ENCODE results near the gene CEP83. TPM values are rescaled to one million over a fixed set of nuclear protein-coding genes. Genes with fewer than 3 reads are reported as not detected.
A peak's percentile ranks its signal among the peaks of the same experiment; 100 is the strongest.
"Not testable (repeated sequence)": the region's sequence is repeated elsewhere in the genome, so short reads cannot be mapped to it uniquely, and the experiment has no call there.

CEP83 gene
- total RNA-seq, 4 donors from 2014 or later, result 7.9 to 25.9 (median 11.4) TPM

GRCh38 chr12:94416613-94417012 lies 43.1 kb downstream of the CEP83 start:
- no peak overlapping the region for H3K4me3 ChIP-seq
- intact Hi-C loops (cut with DNase I), result no loop called here
- no peaks in the 10 kb centered on the region for H3K4me1 ChIP-seq
- peaks cover 0 to 9% (median 8%) of the 10 kb centered on the region in 3 donors for H3K9me3 ChIP-seq
- H3K27me3 ChIP-seq, result no peaks in the 10 kb centered on the region
- 79 to 100% methylated on average over 1 of the region's 2 CpGs for WGBS, 2 donors
- no peaks in the 10 kb centered on the region for H3K36me3 ChIP-seq
- DNase-seq, result no peak
- no peak overlapping the region for H3K27ac ChIP-seq
- TF ChIP-seq, protein P1, sequence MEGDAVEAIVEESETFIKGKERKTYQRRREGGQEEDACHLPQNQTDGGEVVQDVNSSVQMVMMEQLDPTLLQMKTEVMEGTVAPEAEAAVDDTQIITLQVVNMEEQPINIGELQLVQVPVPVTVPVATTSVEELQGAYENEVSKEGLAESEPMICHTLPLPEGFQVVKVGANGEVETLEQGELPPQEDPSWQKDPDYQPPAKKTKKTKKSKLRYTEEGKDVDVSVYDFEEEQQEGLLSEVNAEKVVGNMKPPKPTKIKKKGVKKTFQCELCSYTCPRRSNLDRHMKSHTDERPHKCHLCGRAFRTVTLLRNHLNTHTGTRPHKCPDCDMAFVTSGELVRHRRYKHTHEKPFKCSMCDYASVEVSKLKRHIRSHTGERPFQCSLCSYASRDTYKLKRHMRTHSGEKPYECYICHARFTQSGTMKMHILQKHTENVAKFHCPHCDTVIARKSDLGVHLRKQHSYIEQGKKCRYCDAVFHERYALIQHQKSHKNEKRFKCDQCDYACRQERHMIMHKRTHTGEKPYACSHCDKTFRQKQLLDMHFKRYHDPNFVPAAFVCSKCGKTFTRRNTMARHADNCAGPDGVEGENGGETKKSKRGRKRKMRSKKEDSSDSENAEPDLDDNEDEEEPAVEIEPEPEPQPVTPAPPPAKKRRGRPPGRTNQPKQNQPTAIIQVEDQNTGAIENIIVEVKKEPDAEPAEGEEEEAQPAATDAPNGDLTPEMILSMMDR (IDR thresholded peaks at IDR 0.05), result no peak
- no peak for TF ChIP-seq POLR2A (IDR thresholded peaks at IDR 0.05)

- Histone ChIP-seq H3K9me3 (no peaks in the 10 kb centered on the region), H3K27ac (no peak overlapping the region), H3K27me3 (no peaks in the 10 kb centered on the region), H3K4me1 (no peaks in the 10 kb centered on the region), H3K4me3 (no peak overlapping the region), H3K36me3 (no peaks in the 10 kb centered on the region)
- TF ChIP-seq POLR2A (IDR thresholded peaks at IDR 0.05), result no peak
- TF ChIP-seq, protein P1 (IDR thresholded peaks at IDR 0.05), result no peak
- no peak for DNase-seq
- intact Hi-C loops (cut with DNase I), result no loop called here
Measured at GRCh38 chr12:94415066-94415465, 44.6 kb downstream of the CEP83 start.

DNA sequence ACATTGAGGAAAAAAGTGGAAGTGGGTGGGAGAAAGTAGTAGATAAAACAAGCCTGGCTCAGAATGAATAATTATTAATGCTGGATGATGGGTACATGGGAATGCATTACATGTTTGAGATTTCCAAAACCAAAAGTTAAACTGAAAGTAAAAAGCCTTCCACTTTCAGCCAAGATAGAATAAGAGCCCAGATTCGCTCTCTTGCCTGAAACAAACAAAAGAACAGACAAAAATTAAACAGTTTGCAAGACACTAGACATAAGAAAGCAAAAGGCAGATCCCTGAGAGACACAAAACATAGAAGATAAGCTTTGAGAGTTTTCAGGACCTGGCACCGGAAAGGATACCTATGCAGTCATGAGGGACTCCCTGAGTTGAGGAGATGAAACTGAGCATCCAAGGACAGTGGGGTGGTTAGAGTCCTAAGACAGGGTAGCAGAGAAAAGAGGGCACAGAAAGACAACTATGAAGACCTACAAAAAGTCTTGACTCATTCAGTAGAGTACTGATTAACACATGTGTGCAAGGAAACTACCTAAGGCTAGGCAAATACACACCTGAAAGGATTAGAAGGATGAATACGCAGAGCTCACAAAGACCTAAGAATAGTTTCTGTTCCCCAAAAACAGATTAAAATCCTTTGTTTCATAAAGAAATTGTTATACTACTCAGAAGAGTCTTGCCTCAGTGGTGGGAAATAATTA lies 54.1 kb downstream of the CEP83 start:
- TF ChIP-seq, protein P1 (IDR thresholded peaks at IDR 0.05), result no peak
- no peak for TF ChIP-seq POLR2A (IDR thresholded peaks at IDR 0.05)
- 55 to 63% methylated on average over 3 of the region's 3 CpGs for WGBS, 2 donors
- peaks cover 0 to 19% (median 0%) of the 10 kb centered on the region in 3 donors for H3K36me3 ChIP-seq
- no peak for DNase-seq
- H3K9me3 ChIP-seq, result no peaks in the 10 kb centered on the region
- H3K4me1 ChIP-seq, result no peaks in the 10 kb centered on the region
- peak overlapping the region in 2 of 4 donors; percentile 17 to 49 for H3K27ac ChIP-seq
- H3K4me3 ChIP-seq, result peak overlapping the region in 3 of 4 donors; percentile 14 to 36 (median 15)
- no peaks in the 10 kb centered on the region for H3K27me3 ChIP-seq
- intact Hi-C loops (cut with DNase I), result no loop called here

DNA sequence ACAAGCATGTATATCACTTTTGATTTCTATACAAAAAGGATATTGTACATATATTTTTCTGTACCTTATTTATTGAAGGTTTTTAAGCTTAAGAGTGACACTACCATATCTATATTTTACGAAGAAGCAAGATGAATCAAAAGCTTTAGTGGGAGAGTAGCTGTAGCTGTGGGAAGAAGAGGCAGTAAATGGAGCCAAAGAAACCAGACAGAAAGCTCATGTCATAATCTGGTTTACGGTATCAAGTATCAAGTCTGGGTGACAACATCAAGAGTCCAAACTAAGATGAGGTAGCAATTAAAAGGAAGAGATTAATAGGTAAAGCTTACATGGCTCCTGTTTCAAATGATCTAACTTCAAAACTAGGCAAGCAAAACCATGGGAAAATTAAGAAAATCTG lies 54.8 kb downstream of the CEP83 start:
- Histone ChIP-seq H3K36me3 (peaks cover 0 to 26% (median 0%) of the 10 kb centered on the region in 3 donors), H3K4me3 (no peak overlapping the region), H3K4me1 (no peaks in the 10 kb centered on the region), H3K9me3 (no peaks in the 10 kb centered on the region), H3K27me3 (no peaks in the 10 kb centered on the region), H3K27ac (peak overlapping the region in 2 of 4 donors; percentile 8 to 49)
- no peak for DNase-seq
- intact Hi-C loops (cut with DNase I), result no loop called here
- TF ChIP-seq, protein P1 (IDR thresholded peaks at IDR 0.05), result no peak
- no peak for TF ChIP-seq POLR2A (IDR thresholded peaks at IDR 0.05)
- WGBS, 2 donors, result 77 to 90% methylated on average over 2 of the region's 2 CpGs

DNA sequence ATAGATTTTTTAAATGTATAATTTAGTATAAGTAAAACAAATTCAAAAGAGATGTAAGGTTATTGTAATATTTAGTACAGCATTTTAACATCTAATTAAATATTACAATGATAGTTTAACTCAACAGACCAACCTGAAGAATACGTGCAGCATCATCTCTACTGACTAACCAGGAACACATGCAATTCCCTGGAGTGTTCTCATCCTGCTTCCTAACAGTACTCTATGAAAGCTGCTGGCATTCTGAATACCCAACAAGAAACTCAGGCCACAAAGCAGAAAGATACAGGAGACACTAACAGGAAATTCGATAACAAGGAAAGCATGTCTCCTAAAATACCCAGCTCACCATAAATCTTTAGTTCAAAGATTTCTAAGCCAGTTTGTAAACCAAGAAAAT lies 58.3 kb downstream of the CEP83 start:
- Histone ChIP-seq H3K4me1 (no peaks in the 10 kb centered on the region), H3K4me3 (no peak overlapping the region), H3K36me3 (peaks cover 0 to 54% (median 0%) of the 10 kb centered on the region in 3 donors), H3K9me3 (peaks cover 0 to 20% (median 6%) of the 10 kb centered on the region in 3 donors), H3K27me3 (no peaks in the 10 kb centered on the region), H3K27ac (no peak overlapping the region)
- no peak for TF ChIP-seq POLR2A (IDR thresholded peaks at IDR 0.05)
- TF ChIP-seq, protein P1 (IDR thresholded peaks at IDR 0.05), result no peak
- intact Hi-C loops (cut with DNase I), result no loop called here
- DNase-seq, result no peak
- 89 to 94% methylated on average over 2 of the region's 2 CpGs for WGBS, 2 donors

DNA sequence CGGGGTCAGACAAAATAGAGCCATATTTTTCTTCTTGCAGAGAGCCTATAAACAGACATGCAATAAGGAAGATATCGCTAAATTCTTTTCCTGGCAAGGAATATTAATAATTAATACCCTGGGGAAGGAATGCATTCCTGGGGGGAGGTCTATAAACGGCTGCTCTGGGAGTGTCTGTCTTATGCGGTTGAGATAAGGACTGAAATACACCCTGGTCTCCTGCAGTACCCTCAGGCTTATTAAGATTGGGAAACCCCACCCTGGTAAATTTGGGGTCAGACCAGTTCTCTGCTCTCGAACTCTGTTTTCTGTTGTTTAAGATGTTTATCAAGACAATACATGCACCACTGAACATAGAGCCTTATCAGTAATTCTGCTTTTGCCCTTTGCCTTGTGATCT lies 61.0 kb downstream of the CEP83 start:
- intact Hi-C loops (cut with DNase I); H3K4me1 ChIP-seq; H3K4me3 ChIP-seq; DNase-seq; H3K27ac ChIP-seq; H3K27me3 ChIP-seq: not testable (repeated sequence)
- peaks cover 0 to 54% (median 0%) of the 10 kb centered on the region in 3 donors for H3K36me3 ChIP-seq
- WGBS, 2 donors, result 92 to 94% methylated on average over 5 of the region's 5 CpGs
- H3K9me3 ChIP-seq, result peaks cover 0 to 20% (median 6%) of the 10 kb centered on the region in 3 donors
